Endodermal cell (in vitro differentiated cells): ENCODE data around the gene PLXNC1. TPM values are rescaled to one million over a fixed set of nuclear protein-coding genes. Genes with fewer than 3 reads are reported as not detected.
A peak's percentile ranks its signal among the peaks of the same experiment; 100 is the strongest.

Experiments used
- DNase-seq: peaks from one replicate; pipeline ENCODE4 v3.0.0-alpha.2; 2017
- H3K27ac ChIP-seq: 2 replicates; pipeline ENCODE4 v1.5.1; 2013; ENCODE audit warnings: mild to moderate bottlenecking, low read depth, low read length, moderate library complexity
- H3K27me3 ChIP-seq: 2 replicates; pipeline ENCODE4 v1.6.1; 2013; ENCODE audit warnings: mild to moderate bottlenecking, low read length, moderate library complexity; ENCODE audit not compliant: insufficient read depth, control insufficient read depth, poor library complexity, severe bottlenecking
- H3K36me3 ChIP-seq: 2 replicates; pipeline ENCODE4 v1.7.0; 2013; ENCODE audit warnings: mild to moderate bottlenecking, low read length, moderate library complexity; ENCODE audit not compliant: control insufficient read depth, insufficient read depth
- H3K4me1 ChIP-seq: one replicate; pipeline ENCODE4 v1.7.0; 2013; ENCODE audit warnings: low read length; ENCODE audit not compliant: control insufficient read depth, insufficient read depth
- H3K4me3 ChIP-seq: 2 replicates; pipeline ENCODE4 v1.5.1; 2013; ENCODE audit warnings: mild to moderate bottlenecking, low read length, moderate library complexity
- H3K9ac ChIP-seq: 2 replicates; pipeline ENCODE4 v1.6.1; 2013; ENCODE audit warnings: mild to moderate bottlenecking, low read length, moderate library complexity; ENCODE audit not compliant: poor library complexity, severe bottlenecking; ENCODE audit errors: extremely low read depth
- H3K9me3 ChIP-seq: 2 replicates; pipeline ENCODE4 v1.6.1; 2013; ENCODE audit warnings: mild to moderate bottlenecking, low read length, moderate library complexity; ENCODE audit not compliant: control insufficient read depth
- H3K27ac Mint-ChIP-seq: 2 replicates; pipeline ENCODE4 v1.8.0; 2020; ENCODE audit warnings: mixed read lengths
- H3K27me3 Mint-ChIP-seq: 2 replicates; pipeline ENCODE4 v1.8.0; 2021; ENCODE audit warnings: mild to moderate bottlenecking, mixed read lengths; ENCODE audit not compliant: insufficient read depth
- H3K36me3 Mint-ChIP-seq: 2 replicates; pipeline ENCODE4 v1.8.0; 2020; ENCODE audit warnings: low read depth, mixed read lengths
- H3K4me1 Mint-ChIP-seq: 2 replicates; pipeline ENCODE4 v1.8.0; 2020; ENCODE audit warnings: mixed read lengths
- H3K4me3 Mint-ChIP-seq: 2 replicates; pipeline ENCODE4 v1.8.0; 2020; ENCODE audit warnings: mild to moderate bottlenecking, moderate library complexity, mixed read lengths
- H3K9me3 Mint-ChIP-seq: 2 replicates; pipeline ENCODE4 v1.8.0; 2020; ENCODE audit warnings: mild to moderate bottlenecking, mixed read lengths
- CTCF ChIP-seq: fragments of 200-600 bp; sonication (generic); conservative IDR thresholded peaks from 2 replicates; pipeline ENCODE4 v1.5.0; 2021; ENCODE audit warnings: antibody characterized with exemption, mild to moderate bottlenecking
- WGBS, 2 experiments: methylation state at CpG; one replicate each; pipeline versions ENCODE4 v1.1.5 to v1.1.7; 2013; ENCODE audit warnings: missing lambda C conversion rate in 2 of 2, mixed read lengths in 1 of 2; ENCODE audit not compliant: insufficient coverage in 1 of 2, insufficient read length in 1 of 2; 5-methylcytosine and 5-hydroxymethylcytosine counted together
- total RNA-seq, 2 donors: library from RNA; stranded (reverse); fragmentation: NEBNext Ultra II Directional in 1 of 2; extraction: Animal tissue kit (Norgen Biotek cat#: 25700) in 1 of 2; gene quantifications; 2 replicates in 1 of 2; 3 replicates in 1 of 2; pipeline ENCODE4 v1.2.1, GENCODE V29; 2021

Gene PLXNC1
- total RNA-seq, 2 donors from 2014 or later = 1.6 to 1.9 TPM

- peaks cover 57% of the 10 kb centered on the region for H3K27me3 Mint-ChIP-seq
- TF ChIP-seq CTCF = no peak
- H3K4me1 ChIP-seq = peaks cover 3% of the 10 kb centered on the region
- no peak overlapping the region for H3K27ac Mint-ChIP-seq
- no peak overlapping the region for H3K4me3 ChIP-seq
- H3K36me3 ChIP-seq = no peaks in the 10 kb centered on the region
- no peak overlapping the region for H3K27ac ChIP-seq
- no peaks in the 10 kb centered on the region for H3K36me3 Mint-ChIP-seq
- H3K27me3 ChIP-seq = peaks cover 41% of the 10 kb centered on the region
- no peaks in the 10 kb centered on the region for H3K9me3 ChIP-seq
- no peak overlapping the region for H3K9ac ChIP-seq
- H3K4me1 Mint-ChIP-seq = peaks cover 2% of the 10 kb centered on the region
- no peaks in the 10 kb centered on the region for H3K9me3 Mint-ChIP-seq
- no peak overlapping the region for H3K4me3 Mint-ChIP-seq
- WGBS, 2 experiments = 88 to 93% methylated on average over 3 to 4 of the region's 5 CpGs
- no peak for DNase-seq
Measured at GRCh38 chr12:94143951-94144350, 4.4 kb upstream of the PLXNC1 start.

GRCh38 chr12:94144781-94145180, 3.6 kb upstream of the PLXNC1 start:
- peaks cover 2% of the 10 kb centered on the region for H3K4me1 Mint-ChIP-seq
- no peak for TF ChIP-seq CTCF
- no peaks in the 10 kb centered on the region for H3K36me3 ChIP-seq
- H3K27ac ChIP-seq = no peak overlapping the region
- H3K9ac ChIP-seq = no peak overlapping the region
- peaks cover 49% of the 10 kb centered on the region for H3K27me3 ChIP-seq
- no peak overlapping the region for H3K4me3 ChIP-seq
- no peak overlapping the region for H3K27ac Mint-ChIP-seq
- no peaks in the 10 kb centered on the region for H3K9me3 ChIP-seq
- H3K36me3 Mint-ChIP-seq = no peaks in the 10 kb centered on the region
- peaks cover 62% of the 10 kb centered on the region for H3K27me3 Mint-ChIP-seq
- 86 to 89% methylated on average over 2 to 3 of the region's 3 CpGs for WGBS, 2 experiments
- H3K4me1 ChIP-seq = peaks cover 3% of the 10 kb centered on the region
- H3K9me3 Mint-ChIP-seq = no peaks in the 10 kb centered on the region
- H3K4me3 Mint-ChIP-seq = no peak overlapping the region
- no peak for DNase-seq

GRCh38 chr12:94145191-94145983, 3.0 kb upstream of the PLXNC1 start:
- Mint-ChIP-seq H3K9me3 (no peaks in the 10 kb centered on the region), H3K27ac (no peak overlapping the region), H3K36me3 (no peaks in the 10 kb centered on the region), H3K4me3 (no peak overlapping the region), H3K4me1 (peaks cover 5% of the 10 kb centered on the region), H3K27me3 (peaks cover 68% of the 10 kb centered on the region)
- peak; percentile 23 for DNase-seq
- Histone ChIP-seq H3K27me3 (peaks cover 55% of the 10 kb centered on the region), H3K9me3 (no peaks in the 10 kb centered on the region), H3K4me3 (no peak overlapping the region), H3K4me1 (peaks cover 3% of the 10 kb centered on the region), H3K9ac (no peak overlapping the region), H3K36me3 (no peaks in the 10 kb centered on the region), H3K27ac (no peak overlapping the region)
- 84 to 87% methylated on average over 8 to 12 of the region's 12 CpGs for WGBS, 2 experiments
- peak; percentile 50 for TF ChIP-seq CTCF
